ENCODE data around the gene INHBC.
A peak's percentile ranks its signal among the peaks of the same experiment; 100 is the strongest.
"Not testable (repeated sequence)": the region's sequence is repeated elsewhere in the genome, so short reads cannot be mapped to it uniquely, and the experiment has no call there.

INHBC gene

DNA sequence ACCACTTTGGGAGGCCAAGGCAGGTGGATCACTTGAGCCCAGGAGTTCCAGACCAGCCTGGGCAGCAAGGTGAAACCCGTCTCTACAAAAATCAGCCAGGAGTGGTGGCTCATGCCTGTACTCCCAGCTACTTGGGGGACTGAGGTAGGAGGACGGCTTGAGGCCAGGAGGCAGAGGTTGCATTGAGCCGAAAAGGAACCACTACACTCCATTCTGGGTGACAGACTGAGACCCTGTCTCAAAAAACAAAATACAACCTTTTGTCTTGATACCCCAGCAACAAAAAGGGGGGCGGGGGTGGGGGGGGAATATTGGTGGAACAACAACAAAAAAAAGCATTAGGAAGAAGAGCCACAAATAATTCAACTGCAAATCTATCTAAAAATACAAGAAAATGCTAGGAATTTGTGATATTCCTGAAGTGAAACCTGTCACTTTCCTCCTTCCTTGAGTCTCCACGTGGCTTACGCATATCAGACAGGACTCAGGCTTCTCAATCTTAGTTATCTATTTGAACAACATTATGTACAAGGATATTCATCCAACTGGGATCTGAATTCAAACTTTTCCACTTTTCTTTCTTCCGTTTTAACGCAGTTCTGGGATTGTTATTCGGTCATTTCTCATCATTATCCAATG is 5.0 kb upstream of the INHBC start:
- DNase-seq (ENCODE audit: low spot score), result no peak

DNA sequence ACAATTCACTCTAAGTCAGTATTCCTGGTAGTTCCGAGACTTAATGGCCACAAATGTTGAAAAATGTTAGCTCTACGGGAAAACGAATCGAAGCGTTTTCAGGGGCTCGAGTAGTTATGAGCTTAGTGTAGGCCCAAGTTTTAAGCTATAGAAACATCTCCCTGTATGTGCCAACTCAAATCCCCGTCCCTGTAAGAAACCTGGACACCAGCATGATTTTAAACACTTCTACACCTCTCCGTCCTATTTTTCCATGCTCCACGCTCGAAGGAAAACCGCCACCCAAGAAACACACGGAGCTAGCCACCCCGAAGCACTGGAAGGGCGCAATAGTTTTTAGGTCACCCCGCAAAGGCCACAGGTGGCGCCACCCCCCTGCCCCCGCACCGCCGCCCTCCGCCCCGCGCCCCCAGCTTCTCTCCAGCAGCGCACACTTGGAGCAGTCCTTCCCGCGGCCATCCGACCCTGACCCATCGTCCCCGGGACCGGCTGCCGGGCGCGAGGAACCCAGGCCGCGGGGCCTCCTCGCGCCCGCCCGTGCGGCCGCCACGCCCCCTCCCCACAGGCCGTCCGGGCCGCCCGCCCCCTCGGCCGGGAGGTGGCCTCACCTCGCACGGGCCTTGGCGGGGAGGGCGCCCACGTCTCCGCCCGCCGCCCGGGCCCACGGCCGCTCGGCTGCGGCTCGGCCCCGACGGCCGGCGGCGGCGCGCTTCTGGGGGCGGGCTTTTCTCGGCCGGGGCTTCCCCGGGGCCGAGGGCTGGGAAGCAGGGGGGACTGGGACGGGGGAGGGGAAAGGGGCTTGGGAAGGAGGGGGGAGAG is 4.3 kb upstream of the INHBC start:
- DNase-seq (ENCODE audit: low spot score), result peak; percentile 28

DNA sequence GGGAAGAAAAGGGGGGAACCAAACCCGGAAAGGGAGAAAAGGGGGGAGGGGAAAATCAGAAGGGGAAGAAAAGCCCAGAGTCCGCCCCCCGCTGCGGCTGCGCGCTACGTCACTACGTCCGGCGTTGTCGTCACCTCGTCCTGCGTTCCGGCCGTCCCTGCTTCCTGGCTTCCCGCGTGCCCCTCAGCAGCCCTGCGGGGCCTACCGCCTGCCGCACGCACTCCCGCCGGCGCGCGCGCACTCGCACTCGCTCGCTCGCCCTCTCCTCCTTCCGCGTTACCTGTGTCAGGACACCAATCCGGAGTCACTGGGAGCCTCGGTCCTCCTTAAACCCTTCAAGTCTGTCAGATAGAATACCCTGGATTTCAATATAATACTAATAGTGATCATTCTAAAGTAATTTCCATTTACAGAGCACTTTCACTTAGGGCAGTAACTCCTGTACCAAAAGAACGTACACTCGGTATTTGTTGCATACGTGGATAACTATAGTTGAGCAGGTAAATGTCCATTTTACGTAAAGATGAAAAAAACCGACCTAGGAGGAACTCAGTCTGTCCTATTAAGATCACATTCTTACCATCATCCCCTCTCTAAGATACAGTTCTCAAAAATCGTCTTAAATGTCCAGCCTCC is 3.5 kb upstream of the INHBC start, which contains the start of gene R3HDM2:
Gene R3HDM2 (minus strand): TSS at position 113 of the 636 bp plus-strand sequence. CDS start 120,615 bp downstream, outside the sequence.
- DNase-seq (ENCODE audit: low spot score), result peak; percentile 94

DNA sequence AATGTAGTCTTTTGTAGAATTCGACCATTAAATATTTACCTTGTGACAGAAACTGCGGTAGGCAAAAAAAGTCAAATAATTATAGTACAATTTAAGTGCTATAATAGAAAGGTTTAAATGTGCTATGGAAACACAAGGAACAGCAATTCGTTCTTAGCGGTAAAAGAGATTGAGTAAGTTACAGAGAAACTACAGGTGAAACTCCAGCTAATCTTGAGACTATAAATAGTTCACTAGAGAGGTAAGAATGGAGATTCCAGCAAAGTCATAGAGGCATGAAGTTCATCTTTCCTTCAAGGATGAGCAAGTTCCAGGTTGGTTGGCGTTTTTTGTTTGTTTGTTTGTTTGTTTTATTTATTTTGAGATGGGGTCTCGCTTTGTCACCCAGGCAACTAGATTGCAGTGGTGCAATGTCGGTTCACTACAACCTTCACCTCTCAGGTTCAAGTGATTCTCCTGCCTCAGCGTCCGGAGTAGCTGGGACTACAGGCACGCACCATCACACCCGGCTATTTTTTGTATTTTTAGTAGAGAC is 2.9 kb upstream of the INHBC start:
- DNase-seq (ENCODE audit: low spot score), result no peak

DNA sequence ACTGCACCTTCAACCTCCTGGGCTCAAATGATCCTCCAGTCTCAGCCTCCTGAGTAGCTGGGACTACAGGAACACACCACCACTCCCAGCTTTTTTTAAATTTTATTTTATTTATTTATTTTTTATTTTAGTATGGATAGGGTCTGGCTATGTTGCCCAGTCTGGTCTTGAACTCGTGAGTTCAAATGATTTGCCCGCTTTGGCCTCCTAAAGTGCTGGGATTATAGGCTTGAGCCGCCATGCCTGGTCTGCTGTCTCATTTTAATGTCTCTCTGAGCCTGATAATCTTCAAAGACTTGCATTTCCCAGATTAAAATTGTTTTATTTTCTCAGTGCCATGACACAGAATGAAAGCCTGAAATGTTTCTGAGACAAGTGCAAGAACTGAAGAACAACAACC is 1.2 kb upstream of the INHBC start:
- no peak for DNase-seq (ENCODE audit: low spot score)

DNA sequence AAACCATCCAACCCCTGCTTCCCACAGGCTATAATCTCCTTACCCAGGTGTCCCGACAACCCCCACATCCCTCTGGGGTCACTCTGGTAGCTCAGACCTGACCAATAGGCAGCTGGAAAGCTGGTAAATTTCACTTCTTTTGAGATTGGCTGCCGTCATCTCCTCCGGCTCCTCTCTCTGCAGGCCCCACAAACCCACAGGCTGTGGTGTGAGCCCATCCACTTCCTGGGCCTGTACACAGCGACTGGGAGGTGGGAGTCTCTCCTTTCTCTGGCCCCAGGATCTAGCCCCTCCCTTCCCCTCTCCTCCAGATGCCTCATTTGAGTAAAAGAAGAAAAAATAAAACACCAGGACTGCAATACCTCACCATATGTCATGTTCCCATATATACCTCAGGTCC is 709 bp downstream of the INHBC start:
- no peak for DNase-seq (ENCODE audit: low spot score)

DNA sequence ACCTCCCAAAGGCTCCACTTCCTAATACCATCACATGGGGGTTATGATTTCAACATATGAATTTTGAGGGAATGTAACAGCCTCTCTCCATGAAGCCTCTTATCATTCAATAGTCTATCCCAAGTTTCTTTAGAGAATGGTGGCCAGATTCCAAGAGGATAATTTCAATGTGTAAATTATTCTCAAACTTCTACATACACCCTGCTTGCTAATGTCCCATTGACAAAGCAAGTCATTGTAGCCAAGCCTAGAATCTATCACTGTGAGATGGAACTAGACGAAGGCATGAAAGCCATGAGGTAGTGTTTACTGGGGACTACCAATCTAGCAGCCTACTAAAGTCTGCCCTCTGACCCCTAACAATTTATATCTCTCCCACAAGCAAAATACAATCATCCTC is 3.8 kb downstream of the INHBC start:
- DNase-seq (ENCODE audit: low spot score), result no peak

DNA sequence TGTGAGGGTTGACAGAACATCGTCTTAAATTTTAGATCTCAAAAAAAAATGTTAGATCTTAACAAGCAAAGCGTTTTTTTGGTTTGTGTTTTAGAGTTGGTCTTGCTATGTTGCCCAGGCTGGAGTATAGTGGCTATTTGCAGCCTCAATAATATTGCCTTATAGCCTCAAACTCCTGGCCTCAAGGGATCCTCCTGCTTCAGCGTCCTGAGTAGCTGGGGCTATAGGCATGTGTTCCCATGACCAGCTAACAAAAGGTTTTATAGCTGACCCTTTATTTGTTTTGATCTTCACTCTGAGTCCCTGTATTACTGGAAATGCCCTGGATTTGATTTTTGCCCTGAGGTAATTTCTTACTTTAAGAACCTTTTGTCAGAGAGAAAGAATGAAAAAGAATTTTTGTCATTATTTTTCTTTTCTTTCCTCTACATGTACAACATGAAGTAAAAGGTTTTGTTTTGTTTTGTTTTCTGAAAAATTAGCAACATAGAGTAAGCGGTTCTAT is 5.2 kb downstream of the INHBC start:
- no peak for DNase-seq (ENCODE audit: low spot score)

DNA sequence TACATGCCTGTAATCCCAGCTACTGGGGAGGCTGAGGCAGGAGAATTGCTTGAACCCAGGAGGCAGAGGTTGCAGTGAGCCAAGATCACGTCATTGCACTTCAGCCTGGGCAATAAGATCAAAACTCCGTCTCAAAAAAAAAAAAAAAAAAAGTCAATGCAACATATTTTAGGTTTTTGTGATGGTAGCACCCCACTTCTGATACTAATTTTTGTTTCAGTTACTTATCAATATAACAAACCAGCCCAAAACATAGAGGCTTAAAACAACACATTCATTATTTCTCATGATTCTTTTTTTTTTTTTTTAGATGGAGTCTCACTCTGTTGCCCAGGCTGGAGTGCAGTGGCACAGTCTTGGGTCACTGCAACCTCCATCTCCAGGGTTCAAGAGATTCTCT is 6.8 kb downstream of the INHBC start:
- DNase-seq (ENCODE audit: low spot score), result not testable (repeated sequence)

DNA sequence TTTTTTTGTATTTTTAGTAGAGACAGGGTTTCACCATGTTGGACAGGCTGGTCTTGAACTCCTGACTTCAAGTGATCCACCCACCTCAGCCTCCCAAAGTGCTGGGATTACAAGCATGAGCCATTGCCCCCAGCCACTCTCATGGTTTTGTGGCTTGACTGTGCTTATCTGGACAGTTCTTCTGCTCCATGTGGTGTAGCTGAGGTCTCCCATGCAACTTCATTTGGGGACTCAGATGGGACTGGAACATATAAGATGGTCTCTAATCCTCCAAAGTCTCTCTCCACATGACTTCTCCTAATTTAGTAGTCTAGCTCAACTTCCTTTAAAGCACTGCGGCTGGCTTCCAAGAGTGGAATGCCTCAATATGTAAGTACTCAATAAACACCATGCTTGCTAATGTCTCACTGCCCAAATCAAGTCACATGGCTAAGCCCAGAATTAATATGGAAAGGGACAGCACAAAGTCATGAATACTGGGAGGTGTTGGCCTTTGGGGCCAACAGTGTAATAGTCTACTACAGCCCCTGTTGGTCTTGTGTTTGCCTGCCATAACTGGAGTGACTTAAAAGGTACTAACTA is 7.4 kb downstream of the INHBC start:
- no peak for DNase-seq (ENCODE audit: low spot score)

DNA sequence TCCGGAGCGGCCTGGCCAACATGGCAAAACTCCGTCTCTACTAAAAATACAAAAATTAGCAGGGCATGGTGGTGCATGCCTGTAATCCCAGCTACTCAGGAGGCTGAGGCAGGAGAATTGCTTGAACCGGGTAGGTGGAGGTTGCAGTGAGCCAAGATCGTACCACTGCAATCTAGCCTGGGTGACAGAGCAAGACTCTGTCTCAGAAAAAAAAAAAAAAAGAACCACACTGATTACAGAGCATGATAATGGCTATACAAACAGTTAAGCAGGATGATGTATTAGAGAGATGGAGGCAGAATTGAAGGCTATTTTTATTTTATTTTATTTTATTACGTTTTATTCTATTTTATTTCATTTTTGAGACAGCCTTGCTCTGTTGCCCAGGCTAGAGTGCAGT is 9.8 kb downstream of the INHBC start:
- DNase-seq (ENCODE audit: low spot score), result not testable (repeated sequence)

DNA sequence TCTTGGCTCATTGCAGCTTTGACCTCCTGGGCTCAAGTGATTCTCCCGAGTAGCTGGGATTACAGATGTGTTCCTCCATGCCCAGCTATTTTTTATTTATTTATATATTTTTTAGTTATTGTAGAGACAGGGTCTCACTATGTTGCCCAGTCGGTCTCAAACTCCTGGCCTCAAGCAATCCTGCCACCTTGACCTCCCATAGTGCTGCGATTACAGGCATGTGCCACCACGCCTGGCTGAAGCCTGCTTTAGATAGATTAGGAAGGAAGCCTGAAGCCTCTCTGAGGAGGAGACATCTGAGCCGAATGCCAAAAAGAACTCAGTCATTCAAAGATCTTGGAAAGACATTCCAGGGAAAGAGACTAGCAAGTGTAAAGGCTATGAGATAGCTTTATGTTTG is 10.2 kb downstream of the INHBC start:
- DNase-seq (ENCODE audit: low spot score), result no peak

DNA sequence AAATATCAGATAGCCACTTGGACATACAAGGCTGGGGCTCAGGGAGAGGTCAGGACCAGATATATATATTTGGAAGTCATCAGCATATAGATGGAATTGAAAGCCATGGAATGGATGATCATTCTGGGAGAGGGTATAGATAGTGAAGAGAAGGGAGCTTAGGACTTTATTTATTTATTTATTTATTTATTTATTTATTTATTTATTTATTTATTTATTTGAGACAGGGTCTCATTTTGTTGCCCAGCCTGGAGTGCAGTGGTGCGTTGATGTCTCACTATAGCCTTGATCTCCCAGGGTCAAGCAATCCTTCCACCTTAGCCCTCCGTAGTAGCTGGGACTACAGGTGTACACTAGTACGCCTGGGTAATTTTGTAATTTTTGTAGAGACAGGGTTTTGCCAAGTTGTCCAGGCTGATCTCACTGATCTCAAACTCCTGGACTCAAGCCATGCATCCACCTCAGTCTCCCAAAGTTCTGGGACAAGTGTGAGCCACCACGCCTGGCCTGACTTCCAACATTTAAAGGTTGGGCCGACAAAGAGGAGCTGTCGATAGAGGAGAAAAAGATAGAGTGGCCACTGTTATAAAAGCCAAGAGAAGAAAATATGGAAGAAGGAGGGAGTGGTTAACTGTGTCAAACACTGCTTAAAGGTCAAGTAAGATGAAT is 11.8 kb downstream of the INHBC start:
- DNase-seq (ENCODE audit: low spot score), result no peak

DNA sequence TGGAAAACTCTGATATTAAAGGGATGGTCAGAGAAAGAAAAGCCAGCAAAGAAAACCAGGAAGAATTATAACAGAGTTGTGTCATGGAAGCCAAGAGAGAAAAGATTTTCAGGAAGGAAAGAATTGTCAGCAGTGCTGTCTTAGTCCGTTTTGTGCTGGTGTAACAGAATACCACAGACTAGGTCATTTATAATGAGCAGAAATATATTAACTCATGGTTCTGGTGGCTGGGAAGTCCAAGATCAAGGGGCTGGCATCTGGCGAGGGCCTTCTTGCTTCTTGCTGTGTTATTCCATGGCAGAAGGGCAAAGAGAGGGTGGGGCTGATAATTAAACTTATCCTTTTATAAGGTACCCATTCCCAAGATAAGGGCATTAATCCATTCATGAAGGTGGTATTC is 14.1 kb downstream of the INHBC start:
- no peak for DNase-seq (ENCODE audit: low spot score)

DNA sequence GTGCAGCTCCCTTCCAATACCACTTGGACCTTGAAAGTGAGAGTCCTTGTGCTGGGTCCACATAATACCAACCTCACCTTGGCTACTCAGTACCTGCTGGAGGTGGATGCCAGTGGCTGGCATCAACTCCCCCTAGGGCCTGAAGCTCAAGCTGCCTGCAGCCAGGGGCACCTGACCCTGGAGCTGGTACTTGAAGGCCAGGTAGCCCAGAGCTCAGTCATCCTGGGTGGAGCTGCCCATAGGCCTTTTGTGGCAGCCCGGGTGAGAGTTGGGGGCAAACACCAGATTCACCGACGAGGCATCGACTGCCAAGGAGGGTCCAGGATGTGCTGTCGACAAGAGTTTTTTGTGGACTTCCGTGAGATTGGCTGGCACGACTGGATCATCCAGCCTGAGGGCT is 14.8 kb downstream of the INHBC start:
- DNase-seq (ENCODE audit: low spot score), result no peak

DNA sequence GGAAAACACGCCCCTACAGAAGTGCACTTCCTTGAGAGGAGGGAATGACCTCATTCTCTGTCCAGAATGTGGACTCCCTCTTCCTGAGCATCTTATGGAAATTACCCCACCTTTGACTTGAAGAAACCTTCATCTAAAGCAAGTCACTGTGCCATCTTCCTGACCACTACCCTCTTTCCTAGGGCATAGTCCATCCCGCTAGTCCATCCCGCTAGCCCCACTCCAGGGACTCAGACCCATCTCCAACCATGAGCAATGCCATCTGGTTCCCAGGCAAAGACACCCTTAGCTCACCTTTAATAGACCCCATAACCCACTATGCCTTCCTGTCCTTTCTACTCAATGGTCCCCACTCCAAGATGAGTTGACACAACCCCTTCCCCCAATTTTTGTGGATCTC is 15.5 kb downstream of the INHBC start:
- DNase-seq (ENCODE audit: low spot score), result no peak

DNA sequence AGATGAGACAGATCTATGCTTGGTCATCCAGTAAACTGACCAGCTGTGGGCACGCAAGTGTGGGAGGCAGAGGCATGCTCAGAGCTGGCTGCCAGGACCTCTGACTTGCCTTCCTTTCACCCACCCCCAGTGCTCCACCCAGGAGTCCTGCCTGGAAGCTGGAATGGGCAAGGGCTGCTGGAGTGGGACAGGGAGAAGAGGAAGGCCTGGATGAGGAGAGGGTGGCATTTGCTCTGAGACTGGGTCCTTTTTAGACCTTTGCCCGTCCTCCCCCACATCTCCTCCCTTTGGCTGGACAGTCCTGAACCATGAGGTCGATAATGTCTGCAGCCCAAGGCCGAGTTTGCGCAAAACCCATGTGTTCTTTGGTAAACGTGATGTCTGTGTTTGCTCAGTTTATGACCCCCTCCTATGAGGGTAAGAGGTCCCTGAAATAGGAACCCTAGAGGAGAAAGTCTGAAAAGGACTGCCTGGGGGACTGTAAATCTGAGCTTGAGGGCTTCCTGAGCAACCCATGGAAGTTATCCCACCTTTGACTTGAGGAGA is 16.7 kb downstream of the INHBC start:
- no peak for DNase-seq (ENCODE audit: low spot score)

DNA sequence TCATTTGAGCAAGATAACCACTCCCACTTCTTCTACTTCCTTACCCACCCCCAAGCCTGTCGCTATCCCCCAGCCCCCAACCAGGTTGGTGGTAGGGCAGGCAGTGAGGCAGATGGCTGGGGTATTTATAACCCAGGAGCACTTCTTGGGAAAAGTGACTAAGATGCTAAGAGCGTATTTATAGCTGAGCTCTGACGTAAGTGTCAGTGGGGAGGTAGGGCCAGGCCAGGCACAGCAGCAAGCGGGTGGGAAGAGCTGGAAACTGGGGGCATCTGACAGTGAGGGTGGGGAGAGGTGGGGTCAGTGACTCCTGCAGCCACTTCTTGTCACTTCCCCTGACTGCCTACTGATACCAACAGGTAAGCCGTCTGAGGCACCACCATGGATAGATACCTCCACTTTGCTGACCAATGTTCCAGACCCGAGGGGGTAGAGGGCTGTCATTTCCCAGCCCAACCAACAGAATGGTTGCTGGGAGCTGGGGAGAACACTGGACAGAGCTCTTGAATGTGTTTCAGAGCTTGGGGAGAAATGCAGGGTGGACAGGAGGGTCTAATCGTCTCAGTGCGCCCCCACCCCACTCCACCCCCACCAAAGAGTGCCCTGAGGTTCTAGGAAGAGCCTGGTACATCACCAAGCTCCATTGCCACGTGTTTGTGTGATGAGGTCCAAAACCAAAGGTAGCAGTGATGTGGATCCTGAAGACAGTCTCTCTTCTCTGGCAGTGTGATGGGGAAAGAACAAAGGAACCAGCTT is 17.8 kb downstream of the INHBC start:
- no peak for DNase-seq (ENCODE audit: low spot score)

DNA sequence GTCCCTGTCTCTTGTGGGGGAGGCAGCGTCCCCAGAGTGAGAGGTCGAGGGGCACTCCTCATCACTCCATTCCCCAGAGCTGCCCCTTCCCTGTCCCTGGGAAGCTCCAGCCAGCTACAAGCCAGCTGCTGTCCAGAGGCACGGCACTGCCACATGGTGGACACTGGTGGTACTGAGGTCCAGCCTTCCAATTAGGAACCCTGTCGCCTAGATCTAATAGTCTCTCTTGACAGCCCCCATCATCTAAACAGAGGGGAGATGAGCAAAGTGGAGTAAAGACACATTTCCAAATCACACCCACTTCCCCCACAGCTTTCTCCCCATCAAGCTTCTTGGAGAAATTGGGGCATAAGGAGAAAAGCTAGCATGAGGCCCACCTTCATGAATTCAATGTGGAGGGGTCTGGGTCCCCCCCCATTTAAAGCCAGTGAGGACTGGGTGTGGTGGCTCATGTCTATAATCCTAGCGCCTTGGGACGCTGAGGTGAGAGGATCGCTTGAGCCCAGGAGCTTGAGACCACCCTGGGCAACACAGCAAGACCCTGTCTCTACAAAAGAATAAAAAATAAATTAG is 18.4 kb downstream of the INHBC start:
- peak; percentile 73 for DNase-seq (ENCODE audit: low spot score)

DNA sequence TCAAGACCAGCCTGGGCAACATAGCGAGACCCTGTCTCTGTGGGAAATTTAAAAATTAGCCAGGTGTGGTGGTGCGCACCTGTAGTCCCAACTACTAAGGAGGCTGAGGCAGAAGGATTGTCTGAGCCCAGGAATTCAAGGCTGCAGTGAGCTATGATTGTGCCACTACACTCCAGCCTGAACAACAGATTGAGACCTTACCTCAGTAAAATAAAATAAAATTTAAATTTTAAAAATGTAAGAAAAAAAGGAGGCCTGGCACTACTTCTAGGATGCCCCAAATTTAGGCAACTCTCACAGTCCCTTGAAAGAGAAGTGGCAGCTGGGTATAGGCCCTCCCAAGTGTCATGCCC is 19.6 kb downstream of the INHBC start:
- no peak for DNase-seq (ENCODE audit: low spot score)

All from cerebellar cortex (tissue), 1 donor.